Activated CD4-positive, CD25-positive, alpha-beta regulatory T cell treated with anti-CD3 and anti-CD28 coated beads, Interleukin-2, amount 50 U/mL, for 72 hours (primary cell): ENCODE results near the gene CAPN12.

Experiments used
- DNase-seq: peaks from one replicate; pipeline ENCODE4 v3.0.0; 2021

Gene CAPN12

DNA sequence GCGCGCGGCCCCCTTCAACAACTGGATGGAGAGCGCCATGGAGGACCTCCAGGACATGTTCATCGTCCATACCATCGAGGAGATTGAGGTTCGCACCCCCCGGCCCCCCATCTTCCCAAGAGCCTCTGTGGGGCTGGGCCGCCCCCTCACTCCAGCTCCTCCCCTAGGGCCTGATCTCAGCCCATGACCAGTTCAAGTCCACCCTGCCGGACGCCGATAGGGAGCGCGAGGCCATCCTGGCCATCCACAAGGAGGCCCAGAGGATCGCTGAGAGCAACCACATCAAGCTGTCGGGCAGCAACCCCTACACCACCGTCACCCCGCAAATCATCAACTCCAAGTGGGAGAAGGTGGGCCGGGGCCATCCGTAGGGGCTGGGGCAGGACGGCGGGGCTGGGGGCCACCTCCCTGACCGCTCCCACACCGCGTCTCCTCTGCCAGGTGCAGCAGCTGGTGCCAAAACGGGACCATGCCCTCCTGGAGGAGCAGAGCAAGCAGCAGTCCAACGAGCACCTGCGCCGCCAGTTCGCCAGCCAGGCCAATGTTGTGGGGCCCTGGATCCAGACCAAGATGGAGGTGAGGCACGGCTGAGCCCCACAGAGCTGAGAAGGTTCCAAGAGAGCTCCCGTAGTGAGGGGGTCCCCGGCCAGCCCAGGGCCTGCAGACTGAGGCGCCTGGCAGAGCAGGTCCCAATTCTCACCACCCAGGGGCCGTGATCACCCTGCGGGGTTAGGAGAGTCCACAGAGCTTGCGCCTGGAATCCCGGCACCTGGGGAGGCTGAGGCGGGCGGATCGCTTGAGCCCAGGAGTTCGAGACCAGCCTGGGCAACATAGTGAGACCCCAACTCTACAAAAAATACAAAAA is 20.1 kb downstream of the CAPN12 start:
- DNase-seq, result no peak

DNA sequence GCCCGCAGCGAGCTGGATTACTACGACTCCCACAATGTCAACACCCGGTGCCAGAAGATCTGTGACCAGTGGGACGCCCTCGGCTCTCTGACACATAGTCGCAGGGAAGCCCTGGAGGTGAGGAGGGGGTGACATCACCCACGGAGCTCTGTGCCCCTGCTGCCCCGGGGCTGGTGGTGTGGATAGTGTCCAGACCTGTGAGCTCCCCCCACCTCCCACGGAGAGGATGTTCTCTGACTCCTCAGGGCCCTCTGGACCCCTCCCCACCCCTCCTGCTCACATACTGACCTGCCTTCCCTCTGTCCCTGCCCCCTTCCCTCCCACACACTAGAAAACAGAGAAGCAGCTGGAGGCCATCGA is 20.7 kb downstream of the CAPN12 start:
- DNase-seq, result no peak

DNA sequence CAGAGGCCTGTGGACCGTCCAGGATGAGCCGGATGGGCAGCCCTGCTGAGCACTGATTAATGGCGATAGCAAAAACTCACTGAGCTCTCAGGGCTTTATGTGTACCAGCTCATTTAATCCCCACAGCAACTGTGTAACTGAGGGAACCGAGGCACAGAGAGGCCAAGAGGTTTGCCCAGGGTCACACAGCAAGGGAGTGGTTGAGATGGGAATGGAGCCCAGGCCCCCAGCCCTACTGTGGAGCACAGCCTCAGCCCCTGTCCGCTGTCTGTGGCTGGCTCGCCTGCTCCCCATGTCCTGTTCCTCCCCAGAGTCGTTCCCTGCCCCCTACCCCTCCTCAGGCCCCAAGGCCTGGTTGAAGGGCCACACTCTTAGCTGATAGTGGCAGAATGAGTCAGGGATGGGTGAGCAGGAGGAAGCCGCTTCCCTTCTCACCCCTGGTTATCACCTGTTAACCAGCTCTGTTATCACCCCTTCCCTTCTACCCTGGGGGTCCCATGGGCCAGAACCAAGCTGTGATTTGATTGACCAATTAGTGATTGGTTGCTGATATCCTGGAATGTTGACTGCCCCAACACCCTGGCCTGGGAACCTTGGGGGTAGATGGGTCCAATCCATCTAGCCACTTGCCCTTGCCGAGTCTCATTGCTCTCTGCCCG is 21.2 kb downstream of the CAPN12 start:
- no peak for DNase-seq

DNA sequence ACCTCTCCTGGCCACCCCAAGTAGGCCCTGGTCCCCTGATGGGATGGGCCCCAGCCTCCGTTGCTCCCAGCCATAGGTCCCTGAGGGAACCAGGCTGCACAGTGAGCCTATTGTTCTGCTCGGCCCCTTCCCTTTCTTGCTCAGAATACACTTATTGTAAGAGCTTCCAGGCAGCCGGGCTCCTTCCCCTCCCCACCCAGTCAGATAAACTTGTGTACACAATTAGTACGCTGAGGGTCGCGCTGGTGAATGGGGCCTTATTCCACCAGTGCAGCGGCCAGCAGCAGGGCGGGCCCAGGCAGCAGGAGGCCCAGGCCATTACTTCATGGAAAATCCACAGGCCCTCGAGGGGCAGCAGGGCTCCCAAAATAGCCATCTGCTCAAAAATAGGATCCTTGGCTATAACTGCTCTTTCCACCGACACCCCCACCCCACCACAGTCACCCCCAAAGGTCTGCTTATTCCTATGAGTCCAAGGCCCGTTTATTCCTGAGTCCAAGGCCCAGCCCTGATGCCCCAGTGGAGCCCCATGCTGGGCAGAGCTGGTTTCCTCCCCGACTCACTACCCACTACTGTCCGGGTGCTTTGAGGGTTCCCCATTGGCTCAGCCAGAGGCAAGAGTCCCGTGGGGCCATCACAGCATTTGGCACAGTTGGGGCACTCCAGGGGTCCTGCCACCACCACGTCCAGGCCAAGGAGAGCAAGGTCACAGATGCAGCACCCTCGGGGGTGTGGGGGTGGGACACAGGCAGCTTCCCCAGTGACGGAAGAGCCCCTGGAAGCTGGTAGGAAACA is 22.1 kb downstream of the CAPN12 start:
- no peak for DNase-seq

DNA sequence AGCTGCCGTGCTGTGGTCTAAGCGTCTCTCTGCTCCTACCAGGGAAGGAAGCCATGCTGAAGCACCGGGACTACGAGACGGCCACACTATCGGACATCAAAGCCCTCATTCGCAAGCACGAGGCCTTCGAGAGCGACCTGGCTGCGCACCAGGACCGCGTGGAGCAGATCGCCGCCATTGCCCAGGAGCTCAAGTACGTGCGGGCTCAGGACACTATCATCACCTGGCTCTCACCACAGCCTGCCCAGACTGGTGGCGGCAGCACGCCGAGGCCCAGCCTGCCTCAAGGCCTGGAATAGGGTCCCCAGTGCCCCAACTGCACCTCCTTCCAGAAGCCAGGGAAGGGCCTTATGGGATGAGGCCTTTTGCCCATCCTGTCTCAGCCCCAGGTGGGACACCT is 22.8 kb downstream of the CAPN12 start:
- DNase-seq, result no peak

DNA sequence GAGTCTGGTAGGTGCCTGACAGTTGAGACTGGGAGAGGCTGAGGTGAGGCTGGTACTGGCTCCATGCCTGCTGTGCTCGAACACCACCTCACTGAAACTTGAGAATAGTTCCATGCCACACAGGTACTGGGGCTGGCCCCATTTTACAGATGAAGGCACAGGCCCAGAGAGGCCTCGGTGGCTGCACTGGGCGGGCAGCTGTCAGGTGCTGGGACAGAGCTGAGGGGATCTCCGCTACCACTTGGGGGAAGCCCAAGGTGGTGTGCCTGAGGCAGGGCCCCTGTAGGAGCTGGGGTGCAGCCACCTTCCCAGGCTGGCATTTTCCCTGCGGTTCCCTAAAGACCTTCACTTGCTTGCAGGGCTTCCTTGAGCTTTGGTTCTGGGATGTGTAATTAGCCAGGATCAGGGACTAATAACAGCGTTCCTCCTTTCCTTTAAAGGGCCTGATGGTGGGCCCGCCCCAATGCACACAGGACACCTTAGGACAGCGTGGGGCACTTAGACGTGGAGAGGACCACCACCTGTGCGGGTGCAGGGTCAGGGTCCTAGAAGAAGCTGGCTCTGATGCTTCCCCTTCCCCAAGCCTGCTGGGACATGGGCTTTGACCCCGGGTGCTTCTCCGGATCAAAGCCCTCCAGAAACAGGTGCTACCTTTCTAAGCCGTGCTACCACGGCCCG is 23.6 kb downstream of the CAPN12 start:
- DNase-seq, result no peak

DNA sequence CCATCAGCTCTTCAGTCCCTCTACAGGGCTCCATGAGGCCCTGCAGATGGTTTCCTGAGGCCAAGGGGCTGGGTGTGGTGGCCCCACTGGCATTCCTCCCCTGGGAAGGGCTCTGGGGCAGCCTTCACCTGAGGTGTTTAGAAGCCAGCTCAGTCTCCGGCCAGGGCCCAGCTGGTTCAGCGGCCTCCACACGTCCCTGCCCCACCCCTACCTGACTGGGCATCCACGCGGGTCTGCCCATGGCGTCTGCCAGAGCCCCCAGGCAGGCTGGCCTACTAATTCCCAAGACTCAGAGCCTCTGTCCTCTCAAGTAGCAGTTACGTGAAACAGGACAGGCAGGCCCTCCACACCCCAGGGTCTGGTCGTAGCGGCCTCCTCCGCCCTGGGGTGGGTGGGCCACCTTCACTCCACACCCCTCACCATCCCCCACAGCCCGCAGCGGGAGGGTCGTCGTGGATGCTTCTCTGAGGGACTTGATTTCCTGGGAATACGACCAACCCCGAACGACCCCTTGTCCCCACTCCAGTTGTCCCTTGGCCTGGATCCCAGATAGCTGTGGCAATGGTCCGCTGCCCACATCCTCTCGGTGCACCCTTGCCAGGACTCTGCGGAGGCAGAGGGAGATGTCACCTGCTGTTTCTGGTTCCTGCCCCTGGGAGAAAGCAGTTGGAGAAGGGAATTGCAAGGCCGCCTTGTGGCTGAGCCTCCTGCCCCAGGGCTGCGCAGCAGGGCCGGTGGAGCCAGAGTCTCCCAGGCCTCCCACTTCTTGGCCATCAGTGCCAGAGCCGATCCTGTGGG is 24.3 kb downstream of the CAPN12 start:
- no peak for DNase-seq

DNA sequence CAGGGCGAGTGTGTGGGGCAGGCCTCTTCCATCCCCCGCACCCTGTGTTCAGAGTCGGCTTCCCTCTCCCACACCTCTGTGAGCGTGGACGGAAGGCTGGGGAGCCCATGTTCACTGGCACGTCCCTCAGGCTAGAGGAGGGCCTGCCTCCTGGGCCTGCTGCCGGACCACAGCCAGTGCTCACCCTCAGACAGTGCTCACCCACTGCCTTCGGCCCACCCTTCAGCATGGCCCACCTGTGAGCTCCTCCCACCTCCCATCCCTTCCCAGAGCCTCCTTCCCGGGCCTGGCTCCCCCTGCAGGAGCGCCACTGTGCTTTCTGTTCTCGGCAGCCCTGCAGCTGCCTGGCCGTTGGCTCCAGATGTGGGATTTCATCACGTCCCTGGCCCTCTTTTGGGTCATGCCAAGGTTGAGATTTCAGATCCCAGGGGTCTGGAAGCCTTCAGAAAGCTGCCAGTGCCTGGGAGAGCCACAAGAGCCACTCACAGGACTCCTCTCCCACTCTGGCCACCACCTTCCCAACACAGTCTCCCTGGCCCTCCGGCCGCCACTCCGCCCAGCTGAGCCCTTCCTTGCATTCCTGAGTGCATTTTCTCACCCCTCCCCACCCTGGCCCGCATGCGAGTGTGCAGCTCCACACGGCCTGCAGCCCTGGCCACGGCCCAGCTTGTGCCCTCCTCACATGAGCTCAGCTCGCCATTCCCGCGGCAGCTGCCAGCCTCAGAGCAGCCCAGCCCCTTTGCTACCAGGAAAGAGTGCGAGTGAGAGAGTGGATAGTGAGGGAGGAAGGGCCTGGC is 25.3 kb downstream of the CAPN12 start:
- no peak for DNase-seq

DNA sequence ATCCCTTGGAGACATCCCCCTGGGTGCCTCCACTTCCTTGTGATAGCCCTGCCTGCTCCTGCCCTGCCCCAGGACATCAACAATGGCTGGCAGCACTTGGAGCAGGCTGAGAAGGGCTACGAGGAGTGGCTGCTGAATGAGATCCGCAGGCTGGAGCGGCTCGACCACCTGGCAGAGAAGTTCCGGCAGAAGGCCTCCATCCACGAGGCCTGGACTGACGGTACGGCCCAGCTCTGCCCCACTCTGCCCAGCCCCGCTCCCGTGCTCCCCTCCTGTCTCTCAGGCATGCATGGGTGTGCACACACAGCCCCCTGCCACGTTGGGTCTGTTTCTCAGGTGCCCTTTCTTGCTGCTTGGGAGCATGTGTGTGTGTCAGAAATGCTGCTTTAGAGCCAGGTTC is 26.4 kb downstream of the CAPN12 start:
- no peak for DNase-seq

DNA sequence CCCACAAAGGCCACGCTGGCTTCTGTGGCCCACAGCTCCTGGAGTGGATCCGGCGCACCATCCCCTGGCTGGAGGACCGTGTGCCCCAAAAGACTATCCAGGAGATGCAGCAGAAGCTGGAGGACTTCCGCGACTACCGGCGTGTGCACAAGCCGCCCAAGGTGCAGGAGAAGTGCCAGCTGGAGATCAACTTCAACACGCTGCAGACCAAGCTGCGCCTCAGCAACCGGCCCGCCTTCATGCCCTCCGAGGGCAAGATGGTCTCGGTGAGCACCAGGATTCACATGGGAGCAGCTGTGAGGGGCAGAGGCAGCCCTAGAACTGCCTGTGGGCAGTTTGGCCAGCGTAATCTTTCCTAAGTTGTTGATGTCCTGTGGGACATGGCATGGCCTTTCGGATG is 27.2 kb downstream of the CAPN12 start:
- DNase-seq, result no peak

DNA sequence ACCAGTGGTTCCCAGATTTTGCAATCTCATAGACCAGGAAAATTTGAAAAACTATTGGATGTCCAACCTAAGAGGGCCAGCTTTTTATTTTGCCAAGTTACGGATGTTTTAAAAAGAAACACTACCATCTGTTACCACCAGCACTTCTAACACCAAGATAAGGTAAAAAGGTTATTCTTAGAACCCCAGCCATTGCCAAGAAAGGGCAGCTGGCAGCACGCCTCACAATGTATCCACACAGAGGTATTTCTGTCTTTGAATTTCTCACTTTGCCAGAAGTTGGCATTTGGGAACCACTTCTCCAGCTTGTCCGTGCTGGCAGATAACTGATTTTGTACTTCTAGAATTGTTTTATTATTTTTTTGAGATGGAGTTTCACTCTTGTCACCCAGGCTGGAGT is 28.7 kb downstream of the CAPN12 start:
- no peak for DNase-seq

DNA sequence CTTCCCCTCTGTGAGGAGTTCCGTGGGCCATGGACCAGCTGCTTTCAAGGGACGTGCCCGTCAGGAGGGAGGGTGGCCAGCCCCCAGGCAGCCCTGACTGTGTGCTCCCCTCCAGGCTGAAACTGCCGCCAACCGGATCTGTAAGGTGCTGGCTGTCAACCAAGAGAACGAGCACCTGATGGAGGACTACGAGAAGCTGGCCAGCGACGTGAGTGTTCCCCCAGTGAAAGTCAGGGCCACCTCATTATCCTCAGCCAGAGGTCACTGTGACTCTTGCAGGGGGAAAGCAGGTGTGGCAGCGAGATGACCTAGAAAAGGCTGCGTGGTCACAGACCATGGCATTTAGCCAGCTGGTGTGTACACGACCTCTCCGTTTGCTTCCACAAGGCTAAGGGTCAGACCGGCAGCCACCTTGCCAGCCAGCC is 29.9 kb downstream of the CAPN12 start:
- no peak for DNase-seq

DNA sequence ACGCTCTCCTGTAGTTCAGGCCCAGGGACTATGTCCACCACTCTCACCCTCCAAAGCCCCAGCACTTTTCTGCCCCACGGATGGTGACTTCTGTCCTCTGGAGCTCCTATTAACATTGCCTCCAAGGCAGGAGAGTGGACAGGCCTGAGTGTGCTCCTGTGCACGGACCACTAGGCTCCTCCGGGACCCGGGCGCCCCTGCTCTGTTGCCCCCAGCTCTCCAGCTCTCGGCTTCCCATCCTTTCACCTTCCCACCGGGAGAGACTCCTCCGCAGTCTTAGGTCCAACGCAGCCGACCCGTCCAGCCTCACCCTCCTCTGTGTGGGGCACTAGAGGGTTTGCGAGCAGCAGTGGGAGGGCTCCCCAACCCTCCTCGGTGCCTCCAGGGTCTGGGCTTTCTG is 30.4 kb downstream of the CAPN12 start:
- no peak for DNase-seq

DNA sequence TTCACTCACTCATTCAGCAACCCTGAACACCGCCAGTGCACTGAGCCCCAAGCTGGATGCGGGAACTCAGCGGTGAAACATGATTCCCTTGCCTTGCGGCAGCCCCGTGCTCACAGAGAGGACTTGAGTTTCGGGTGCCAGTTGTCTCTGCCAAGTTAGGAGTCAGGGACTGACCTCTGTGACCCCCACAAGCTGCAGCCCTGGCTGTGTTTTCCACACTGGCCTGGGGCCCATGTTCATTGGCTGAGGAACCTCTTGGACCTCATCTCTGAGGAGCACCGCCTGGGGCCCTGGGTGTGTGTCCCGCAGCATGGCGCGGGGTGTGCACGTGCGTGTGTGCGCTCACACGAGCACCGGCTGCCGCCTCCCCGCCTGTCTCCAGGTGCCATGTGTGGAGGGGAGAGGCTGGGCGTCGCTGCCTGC is 31.0 kb downstream of the CAPN12 start:
- no peak for DNase-seq

DNA sequence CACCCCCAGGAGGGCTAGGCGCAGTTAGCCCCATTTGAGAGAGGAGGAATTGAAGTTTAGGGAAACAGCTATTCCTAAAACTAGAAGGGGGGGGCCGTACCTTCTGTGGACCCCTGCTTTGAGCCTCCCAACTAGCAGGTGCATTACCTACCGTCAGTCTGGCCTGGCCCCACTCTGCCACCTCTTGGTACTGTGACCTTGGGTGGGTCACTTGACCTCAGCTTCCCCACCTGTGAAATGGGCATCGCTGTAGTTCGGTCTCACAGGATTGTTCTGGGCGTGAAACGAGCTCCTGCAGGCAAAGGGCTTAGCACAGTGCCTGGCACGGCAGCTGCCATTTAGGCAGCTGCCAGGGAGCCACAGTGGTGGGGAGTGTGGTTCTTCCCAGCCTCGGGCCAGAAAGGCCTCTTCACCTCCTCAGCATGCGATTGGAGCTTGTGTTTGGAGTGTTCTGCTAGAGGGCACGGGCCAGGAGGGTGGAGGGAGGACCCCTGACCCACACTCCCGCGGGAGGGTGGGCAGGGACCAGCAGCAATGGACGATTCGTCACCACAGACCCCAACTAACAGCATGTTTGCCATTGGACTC is 32.0 kb downstream of the CAPN12 start:
- no peak for DNase-seq

DNA sequence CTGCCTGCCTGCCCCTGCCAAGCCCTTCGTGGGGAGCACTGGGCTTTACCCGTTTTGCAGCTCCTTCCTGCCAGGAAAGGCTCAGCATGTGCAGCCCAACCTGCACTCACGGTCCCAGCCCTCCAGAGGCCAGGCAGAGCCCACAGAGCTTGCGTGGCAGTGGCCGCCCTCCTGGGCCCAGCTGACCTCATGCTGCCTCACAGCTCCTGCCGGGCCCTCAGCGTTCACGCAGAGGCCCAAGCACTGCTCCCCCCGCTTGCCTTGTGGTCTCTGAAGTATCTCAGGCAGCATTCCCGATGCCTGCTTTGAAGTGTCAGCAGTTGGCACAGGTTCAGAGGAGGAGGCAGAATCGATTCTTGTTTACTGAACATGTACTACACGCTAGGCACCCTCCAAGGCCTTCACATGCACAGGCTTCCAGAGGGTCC is 32.5 kb downstream of the CAPN12 start:
- DNase-seq, result no peak

DNA sequence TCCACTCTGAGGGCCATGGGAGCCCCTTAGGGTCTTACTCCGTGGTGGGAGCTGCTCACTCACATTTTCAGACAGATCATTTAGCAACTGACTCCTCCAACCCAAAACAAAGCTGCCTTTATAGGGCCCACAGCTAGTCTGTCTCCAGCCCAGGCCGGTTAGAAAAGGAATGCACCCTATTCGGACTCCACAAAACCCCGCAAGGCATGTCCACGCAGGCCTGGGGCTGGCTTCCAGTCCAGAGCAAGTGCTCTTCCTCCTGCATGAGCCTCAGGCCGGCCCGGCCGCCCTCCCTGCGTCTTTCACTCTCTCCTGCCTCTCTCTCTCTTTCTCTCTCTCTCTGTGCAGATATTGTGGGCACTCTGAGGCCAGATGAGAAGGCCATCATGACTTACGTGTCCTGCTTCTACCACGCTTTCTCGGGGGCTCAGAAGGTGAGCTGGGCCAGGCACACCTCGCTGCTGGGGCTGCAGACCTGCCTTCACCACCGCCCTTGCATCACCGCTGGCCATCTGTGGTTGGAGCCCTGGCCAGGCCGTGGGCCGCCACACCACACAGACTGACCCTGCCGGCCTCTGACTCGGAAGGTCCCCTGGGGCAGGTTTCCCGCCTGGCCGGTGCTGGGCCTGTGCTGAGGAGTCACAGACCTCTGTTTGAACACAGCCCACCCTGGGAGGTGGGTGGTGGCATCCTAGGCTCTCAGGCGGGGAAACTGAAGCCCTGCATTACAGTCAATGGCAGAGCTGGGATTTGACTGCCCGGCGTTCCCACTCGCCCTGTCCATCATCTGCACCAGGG is 33.1 kb downstream of the CAPN12 start:
- no peak for DNase-seq

DNA sequence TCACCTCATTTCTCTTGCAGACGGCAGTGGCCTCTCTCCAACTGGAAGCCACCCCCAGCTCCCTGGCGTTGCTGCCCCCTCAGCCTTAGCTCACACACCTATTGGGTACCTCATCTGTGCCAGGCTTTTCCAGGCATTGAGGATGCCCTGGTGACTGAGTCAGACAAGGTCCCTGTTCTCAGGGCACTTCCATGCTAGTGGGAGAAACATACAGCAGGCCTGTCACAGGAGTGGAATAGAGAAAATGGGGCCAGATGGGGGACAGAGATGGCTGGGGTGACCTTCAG is 33.9 kb downstream of the CAPN12 start:
- no peak for DNase-seq

DNA sequence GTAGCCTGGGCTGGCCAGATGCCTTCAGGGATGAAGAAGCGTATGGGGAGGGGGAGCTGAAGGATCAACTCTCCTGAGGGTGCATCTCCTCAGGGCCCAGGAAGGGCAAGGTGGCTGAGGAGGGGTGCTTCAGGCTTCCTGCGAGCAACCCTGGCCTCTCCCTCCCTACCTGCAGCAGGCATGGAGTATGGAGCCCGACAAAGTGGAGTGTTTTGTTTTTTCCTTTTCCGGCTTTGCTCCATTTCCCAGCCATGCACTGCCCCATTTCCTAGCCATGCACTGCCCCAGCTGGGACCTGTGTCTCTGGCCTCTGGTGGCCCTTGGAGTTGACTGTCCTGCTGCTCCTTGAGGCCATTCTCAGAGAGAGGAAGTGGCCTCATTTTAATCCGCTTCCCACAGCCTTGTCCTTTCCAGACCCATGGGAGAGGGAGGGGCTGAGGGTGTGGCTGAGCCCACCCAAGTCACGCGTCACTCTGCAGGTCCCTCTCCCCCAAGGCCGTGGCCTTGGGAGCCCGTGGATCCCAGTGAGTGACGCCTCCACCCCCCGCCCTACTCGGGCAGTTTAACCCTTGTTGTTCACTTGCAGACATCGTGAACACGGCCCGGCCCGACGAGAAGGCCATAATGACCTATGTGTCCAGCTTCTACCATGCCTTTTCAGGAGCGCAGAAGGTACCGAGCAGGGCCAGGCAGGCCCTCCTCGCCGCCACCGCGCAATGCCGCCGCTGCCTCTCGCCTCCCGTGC is 34.4 kb downstream of the CAPN12 start:
- no peak for DNase-seq

DNA sequence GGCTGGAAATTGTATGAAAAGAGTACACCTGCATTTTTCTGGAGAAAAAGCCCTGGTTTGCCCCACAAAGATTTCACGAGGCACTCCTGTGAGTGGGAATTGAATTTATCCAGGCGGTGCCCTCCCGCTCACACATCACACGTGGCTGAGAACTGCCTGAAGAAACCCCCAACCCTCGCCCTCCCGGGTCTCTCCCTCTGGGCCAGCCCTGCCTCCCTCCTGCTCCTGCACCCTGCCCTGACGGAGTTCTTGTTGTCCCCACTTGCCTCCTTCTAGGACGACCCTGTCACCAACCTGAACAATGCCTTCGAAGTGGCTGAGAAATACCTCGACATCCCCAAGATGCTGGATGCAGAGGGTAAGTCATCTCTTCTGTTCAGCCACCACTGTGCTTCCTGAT is 35.2 kb downstream of the CAPN12 start:
- no peak for DNase-seq
